ENCODE measurements around the gene CELF1.

Gene CELF1

DNA sequence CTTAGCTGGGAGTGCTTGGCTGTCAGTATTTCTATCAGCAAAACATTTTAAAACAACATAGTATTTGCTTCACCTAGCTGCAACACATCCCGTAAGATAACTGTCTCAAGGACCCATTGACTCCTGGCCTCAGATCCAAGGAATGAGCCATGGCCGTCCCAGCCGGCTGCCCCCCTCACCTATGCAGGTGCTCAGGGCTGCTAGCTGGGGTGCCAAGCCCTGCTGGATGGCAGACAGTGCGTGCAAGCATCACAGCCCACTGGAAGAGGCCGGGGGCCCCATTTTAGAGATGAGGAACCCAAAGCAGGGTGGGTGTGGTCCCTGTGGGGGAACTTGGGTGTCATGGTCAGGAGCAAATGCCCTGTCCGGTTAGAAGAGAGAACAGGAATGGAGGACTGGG, 135.2 kb downstream of the CELF1 start:
- DNase-seq (ENCODE audit: low read depth, low spot score) = no peak

DNA sequence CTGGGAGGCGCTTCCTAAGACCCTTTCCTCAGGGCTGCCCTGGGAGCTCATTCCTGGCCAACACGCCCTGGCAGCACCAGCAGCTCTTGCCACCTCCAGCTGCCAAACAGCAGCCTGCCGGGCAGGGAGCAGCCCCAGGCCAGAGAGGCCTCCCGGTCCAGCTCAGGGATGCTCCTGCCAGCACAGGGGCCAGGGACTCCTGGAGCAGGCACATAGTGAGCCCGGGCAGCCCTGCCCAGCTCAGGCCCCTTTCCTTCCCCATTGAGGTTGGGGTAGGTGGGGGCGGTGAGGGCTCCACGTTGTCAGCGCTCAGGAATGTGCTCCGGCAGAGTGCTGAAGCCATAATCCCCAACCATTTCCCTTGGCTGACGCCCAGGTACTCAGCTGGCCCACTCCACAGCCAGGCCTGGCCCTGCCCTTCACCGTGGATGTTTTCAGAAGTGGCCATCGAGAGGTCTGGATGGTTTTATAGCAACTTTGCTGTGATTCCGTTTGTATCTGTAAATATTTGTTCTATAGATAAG, 136.9 kb downstream of the CELF1 start:
- peak; percentile 56 for DNase-seq (ENCODE audit: low read depth, low spot score)
